OCI-LY7 (cell line): Measurements from ENCODE around the gene PTPRU.

Experiments
- CTCF ChIP-seq: fragments of 200-600 bp; sonication (generic); conservative IDR thresholded peaks from 2 replicates; pipeline ENCODE4 v1.5.1; 2014; ENCODE audit warnings: mild to moderate bottlenecking, antibody characterized with exemption, low read length, moderate library complexity, mixed read lengths
- EZH2phosphoT487 ChIP-seq: fragments of 200-600 bp; sonication (generic); IDR thresholded peaks from 2 replicates; pipeline ENCODE4 v1.6.1; 2018; ENCODE audit warnings: low read depth, borderline replicate concordance, mild to moderate bottlenecking, mixed run types, antibody characterized with exemption, low read length, moderate library complexity, mixed read lengths

GRCh38 chr1:29240986-29241385 lies 4.7 kb downstream of the PTPRU start:
- TF ChIP-seq CTCF (no peak), EZH2phosphoT487 (no peak)
